T1000 (cell line): Measurements from ENCODE around the gene MCF2L2.
"Not testable (repeated sequence)": the region's sequence is repeated elsewhere in the genome, so short reads cannot be mapped to it uniquely, and the experiment has no call there.

Experiments
- DNase-seq: peaks from one replicate; lab custom pipeline; 2025; ENCODE audit warnings: mixed read lengths; lab: John Stamatoyannopoulos, UW

MCF2L2 gene

GRCh38 chr3:183233966-183234365 is 194.5 kb downstream of the MCF2L2 start:
- DNase-seq = no peak

GRCh38 chr3:183230826-183231225 is 197.6 kb downstream of the MCF2L2 start:
- no peak for DNase-seq

- DNase-seq = not testable (repeated sequence)
Measured at GRCh38 chr3:183230251-183230650, 198.2 kb downstream of the MCF2L2 start.

GRCh38 chr3:183229178-183229577 is 199.2 kb downstream of the MCF2L2 start:
- DNase-seq = no peak

- no peak for DNase-seq
Measured at GRCh38 chr3:183227586-183227985, 200.8 kb downstream of the MCF2L2 start.

GRCh38 chr3:183226333-183226890 is 202.0 kb downstream of the MCF2L2 start:
- DNase-seq = no peak

- DNase-seq = no peak
Measured at GRCh38 chr3:183224180-183224970, 204.0 kb downstream of the MCF2L2 start.

GRCh38 chr3:183222631-183223235 is 205.7 kb downstream of the MCF2L2 start:
- DNase-seq = no peak

- no peak for DNase-seq
Measured at GRCh38 chr3:183220828-183221227, 207.6 kb downstream of the MCF2L2 start.

GRCh38 chr3:183218826-183219225 is 209.6 kb downstream of the MCF2L2 start:
- DNase-seq = no peak

GRCh38 chr3:183217548-183218332 is 210.7 kb downstream of the MCF2L2 start:
- DNase-seq = no peak

- DNase-seq = no peak
Measured at GRCh38 chr3:183215591-183216202, 212.7 kb downstream of the MCF2L2 start.

GRCh38 chr3:183214277-183214612 is 214.2 kb downstream of the MCF2L2 start:
- no peak for DNase-seq

- no peak for DNase-seq
Measured at GRCh38 chr3:183213415-183214276, 214.8 kb downstream of the MCF2L2 start.

- no peak for DNase-seq
Measured at GRCh38 chr3:183212565-183212964, 215.9 kb downstream of the MCF2L2 start.

- no peak for DNase-seq
Measured at GRCh38 chr3:183212096-183212495, 216.3 kb downstream of the MCF2L2 start.

- DNase-seq = no peak
Measured at GRCh38 chr3:183211352-183211751, 217.1 kb downstream of the MCF2L2 start.

- no peak for DNase-seq
Measured at GRCh38 chr3:183210862-183211341, 217.5 kb downstream of the MCF2L2 start.

GRCh38 chr3:183210341-183210740 is 218.1 kb downstream of the MCF2L2 start:
- DNase-seq = no peak

- DNase-seq = no peak
Measured at GRCh38 chr3:183208800-183209199, 219.6 kb downstream of the MCF2L2 start.

- no peak for DNase-seq
Measured at GRCh38 chr3:183208260-183208659, 220.2 kb downstream of the MCF2L2 start.
